Immature natural killer cell (primary cell): ENCODE measurements around the gene MKRN3. TPM values are rescaled to one million over a fixed set of nuclear protein-coding genes. Genes with fewer than 3 reads are reported as not detected.

Experiments
- DNase-seq, 3 donors: peaks; one replicate each; pipeline ENCODE4 v3.0.0; 2022; ENCODE audit warnings: mixed read lengths in 1 of 3
- H3K27ac Mint-ChIP-seq, 6 donors: one replicate each; pipeline ENCODE4 v1.8.0; 2020; ENCODE audit warnings: mixed read lengths in 6 of 6, mild to moderate bottlenecking in 5 of 6, inconsistent platforms in 4 of 6, moderate library complexity in 3 of 6
- H3K27me3 Mint-ChIP-seq, 3 donors: one replicate each; pipeline ENCODE4 v1.8.0; 2020 to 2021; ENCODE audit warnings: low read depth in 3 of 3, mild to moderate bottlenecking in 3 of 3, mixed read lengths in 3 of 3, moderate library complexity in 3 of 3, inconsistent platforms in 1 of 3
- H3K36me3 Mint-ChIP-seq, 3 donors: one replicate each; pipeline ENCODE4 v1.8.0; 2020; ENCODE audit warnings: mixed read lengths in 3 of 3, inconsistent platforms in 2 of 3, mild to moderate bottlenecking in 2 of 3
- H3K4me1 Mint-ChIP-seq, 2 donors: one replicate each; pipeline ENCODE4 v1.8.0; 2020; ENCODE audit warnings: inconsistent platforms in 2 of 2, mild to moderate bottlenecking in 2 of 2, mixed read lengths in 2 of 2, moderate library complexity in 1 of 2
- H3K4me3 Mint-ChIP-seq, 5 donors: one replicate each; pipeline ENCODE4 v1.8.0; 2020; ENCODE audit warnings: mild to moderate bottlenecking in 5 of 5, mixed read lengths in 5 of 5, inconsistent platforms in 3 of 5, moderate library complexity in 3 of 5
- H3K9me3 Mint-ChIP-seq, 6 donors: one replicate each; pipeline ENCODE4 v1.8.0; 2020; ENCODE audit warnings: mild to moderate bottlenecking in 6 of 6, mixed read lengths in 6 of 6, inconsistent platforms in 4 of 6, moderate library complexity in 3 of 6
- polyA plus RNA-seq, 3 donors: library from polyadenylated mRNA; unstranded; fragments of 300-500 nt; fragmentation: Illumina TruSeq; gene quantifications; one replicate each; pipeline ENCODE4 v1.2.3, GENCODE V29; 2021

Gene MKRN3
- polyA plus RNA-seq, 3 donors from 2014 or later = 0.68 TPM; not detected in 2

- H3K27ac Mint-ChIP-seq = no peak overlapping the region
Observed at GRCh38 chr15:23599053-23599452, 33.6 kb downstream of the MKRN3 start.

DNA sequence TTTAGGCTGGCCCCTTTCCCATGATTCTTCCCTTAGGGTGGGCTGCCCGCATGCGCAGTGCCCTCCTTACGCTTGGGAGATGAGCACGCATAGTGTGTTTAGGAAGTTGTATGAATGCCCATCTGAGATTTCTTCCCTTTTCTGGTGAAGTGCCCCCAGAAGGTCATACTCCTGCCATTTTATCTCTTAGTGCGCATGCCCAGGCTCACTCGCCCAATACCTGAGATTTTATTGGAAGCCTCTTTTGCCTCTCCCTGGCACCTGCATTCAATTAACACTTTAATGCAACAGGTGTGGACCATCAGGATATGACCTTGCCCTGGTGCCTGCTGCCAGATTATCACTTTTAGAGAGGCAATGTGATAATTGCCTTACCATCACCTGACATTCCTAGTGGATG lies 36.6 kb downstream of the MKRN3 start:
- peaks cover 2 to 3% (median 2%) of the 10 kb centered on the region in 3 donors for H3K27me3 Mint-ChIP-seq
- peaks cover 0 to 17% (median 4%) of the 10 kb centered on the region in 6 donors for H3K9me3 Mint-ChIP-seq
- H3K27ac Mint-ChIP-seq = no peak overlapping the region
- DNase-seq = no peak
- H3K4me1 Mint-ChIP-seq = no peaks in the 10 kb centered on the region
- no peak overlapping the region for H3K4me3 Mint-ChIP-seq
- H3K36me3 Mint-ChIP-seq = no peaks in the 10 kb centered on the region

More at GRCh38 chr15:23599053-23599452, 33.6 kb downstream of the MKRN3 start:
- Mint-ChIP-seq H3K4me3 (no peak overlapping the region), H3K27me3 (peaks cover 0 to 5% (median 2%) of the 10 kb centered on the region in 3 donors), H3K4me1 (no peaks in the 10 kb centered on the region), H3K36me3 (no peaks in the 10 kb centered on the region), H3K9me3 (peaks cover 0 to 14% (median 7%) of the 10 kb centered on the region in 6 donors)
- no peak for DNase-seq

- no peaks in the 10 kb centered on the region for H3K36me3 Mint-ChIP-seq
- no peak for DNase-seq
- peaks cover 2 to 5% (median 2%) of the 10 kb centered on the region in 3 donors for H3K27me3 Mint-ChIP-seq
- no peaks in the 10 kb centered on the region for H3K4me1 Mint-ChIP-seq
- no peak overlapping the region for H3K4me3 Mint-ChIP-seq
- no peak overlapping the region for H3K27ac Mint-ChIP-seq
- peaks cover 0 to 16% (median 3%) of the 10 kb centered on the region in 6 donors for H3K9me3 Mint-ChIP-seq
Observed at GRCh38 chr15:23606226-23606625, 40.8 kb downstream of the MKRN3 start.

DNA sequence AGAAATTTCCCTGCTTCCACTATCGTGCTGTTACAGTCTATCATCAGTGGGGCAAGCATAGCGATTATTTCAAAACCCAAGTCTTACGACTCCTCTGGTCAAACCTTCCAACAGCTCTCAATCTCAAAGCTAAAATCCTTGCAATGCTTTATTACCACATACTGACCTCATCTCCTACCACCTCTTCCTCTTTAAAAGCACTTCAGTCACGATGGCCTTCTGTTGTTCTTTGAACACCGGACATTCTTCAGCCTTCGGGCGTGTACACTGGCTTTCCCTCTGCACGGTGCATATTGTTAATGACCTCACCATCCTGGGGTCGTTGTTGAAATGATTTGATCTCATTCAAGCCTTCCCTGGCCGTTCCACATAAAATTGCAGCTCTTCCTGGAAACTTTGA lies 51.1 kb downstream of the MKRN3 start:
- no peak for DNase-seq
- no peak overlapping the region for H3K4me3 Mint-ChIP-seq
- H3K9me3 Mint-ChIP-seq = peaks cover 0 to 22% (median 7%) of the 10 kb centered on the region in 6 donors
- no peaks in the 10 kb centered on the region for H3K4me1 Mint-ChIP-seq
- H3K36me3 Mint-ChIP-seq = no peaks in the 10 kb centered on the region
- H3K27me3 Mint-ChIP-seq = no peaks in the 10 kb centered on the region
- no peak overlapping the region for H3K27ac Mint-ChIP-seq

Other genes with a start within 250 kb of the MKRN3 start
- gene GOLGA6L26, start 231.5 kb upstream of the MKRN3 start, polyA plus RNA-seq = not detected
- gene GOLGA8S, start 210.9 kb upstream of the MKRN3 start, polyA plus RNA-seq = under 1 TPM in 1 of 3 donors, not detected in 2; 0.07 TPM
- gene GOLGA6L2, start 118.4 kb upstream of the MKRN3 start, polyA plus RNA-seq = not detected
- gene MAGEL2, start 82.2 kb downstream of the MKRN3 start, polyA plus RNA-seq = not detected
- gene NDN, start 121.6 kb downstream of the MKRN3 start, polyA plus RNA-seq = 1 to 10 TPM; 2.0 to 2.4 (median 2.2) TPM